HG03457 (cell line): ENCODE data around the gene FTO.

Source experiments
- ATAC-seq: cut with Tn5 transposase; IDR thresholded peaks from one replicate; pipeline ENCODE4 v1.9.1; 2021; ENCODE audit warnings: moderate number of reproducible peaks; ENCODE audit not compliant: unreplicated experiment

Gene FTO

GRCh38 chr16:53780051-53780450 is 76.1 kb downstream of the FTO start:
- ATAC-seq, result no peak

- ATAC-seq, result no peak
These were observed 77.2 kb downstream of the FTO start for GRCh38 chr16:53781023-53781605.

GRCh38 chr16:53782148-53782547 is 78.2 kb downstream of the FTO start:
- ATAC-seq, result no peak

GRCh38 chr16:53784291-53784690 is 80.3 kb downstream of the FTO start:
- no peak for ATAC-seq

GRCh38 chr16:53785044-53785443 is 81.1 kb downstream of the FTO start:
- no peak for ATAC-seq

- no peak for ATAC-seq
These were observed 82.0 kb downstream of the FTO start for GRCh38 chr16:53785916-53786315.

- ATAC-seq, result no peak
These were observed 83.5 kb downstream of the FTO start for GRCh38 chr16:53787423-53787822.

GRCh38 chr16:53789137-53789536 is 85.2 kb downstream of the FTO start:
- ATAC-seq, result no peak

GRCh38 chr16:53792161-53792951 is 88.4 kb downstream of the FTO start:
- ATAC-seq, result no peak

GRCh38 chr16:53803451-53803850 is 99.5 kb downstream of the FTO start:
- no peak for ATAC-seq

- ATAC-seq, result no peak
These were observed 100.0 kb downstream of the FTO start for GRCh38 chr16:53803998-53804397.

- ATAC-seq, result no peak
These were observed 100.5 kb downstream of the FTO start for GRCh38 chr16:53804467-53804866.

- ATAC-seq, result no peak
These were observed 101.2 kb downstream of the FTO start for GRCh38 chr16:53805113-53805512.

- no peak for ATAC-seq
These were observed 101.8 kb downstream of the FTO start for GRCh38 chr16:53805752-53806151.

- no peak for ATAC-seq
These were observed 105.4 kb downstream of the FTO start for GRCh38 chr16:53809088-53809932.

- ATAC-seq, result no peak
These were observed 109.0 kb downstream of the FTO start for GRCh38 chr16:53812914-53813313.

GRCh38 chr16:53814801-53815200 is 110.8 kb downstream of the FTO start:
- ATAC-seq, result no peak

GRCh38 chr16:53816211-53816836 is 112.4 kb downstream of the FTO start:
- no peak for ATAC-seq

- no peak for ATAC-seq
These were observed 113.3 kb downstream of the FTO start for GRCh38 chr16:53817117-53817755.

GRCh38 chr16:53817812-53818550 is 114.0 kb downstream of the FTO start:
- no peak for ATAC-seq
